Measurements from ENCODE around the gene MCF2L2. TPM values are rescaled to one million over a fixed set of nuclear protein-coding genes. Genes with fewer than 3 reads are reported as not detected.

MCF2L2 gene
- total and polyA plus RNA-seq, 9 of the 15 experiments (the other 6 are each of a cell fraction or from before 2014, with no cell fraction given) = 0.56 to 4.2 (median 3.0) TPM

GRCh38 chr3:183324083-183324482 lies 104.3 kb downstream of the MCF2L2 start:
- no peaks in the 10 kb centered on the region for H3K36me3 ChIP-seq (ENCODE audit: control insufficient read depth, insufficient read depth, low read length)
- intact Hi-C loops (cut with micrococcal nuclease) = no loop called here

More at GRCh38 chr3:183324083-183324482, 104.3 kb downstream of the MCF2L2 start:
- no peaks in the 10 kb centered on the region for H3K9me3 ChIP-seq (replicated peaks; ENCODE audit: control insufficient read depth, insufficient read depth, low read depth, low read length)
- no peak overlapping the region for H3K4me2 ChIP-seq (ENCODE audit: insufficient read depth, low read length)
- ChIA-PET CTCF (ENCODE audit: low intra/inter-chr PET ratio) (no interaction called here), POLR2A (interaction anchor here (1.0 to 1.3 kb wide), 2 partner anchors 10 to 17 kb away, joined by 3 to 4 read pairs; no protein-coding TSS in a partner anchor)
- no peak overlapping the region for H3K9ac ChIP-seq (ENCODE audit: insufficient read depth in 1 of 2, low read depth in 2 of 2, low read length in 2 of 2)
- no TSS peak for BruUV-seq (replicated peaks)
- TF ChIP-seq COPS2 (conservative IDR thresholded peaks at IDR 0.05) = no peak
- no peak for TF ChIP-seq ZNF146 (CRISPR knock-in tag; IDR thresholded peaks at IDR 0.05; ENCODE audit: unreplicated experiment)
- TF ChIP-seq NFYB (IDR thresholded peaks at IDR 0.05; ENCODE audit: extremely low read depth, insufficient read length) = no peak
- TF ChIP-seq, protein P1, sequence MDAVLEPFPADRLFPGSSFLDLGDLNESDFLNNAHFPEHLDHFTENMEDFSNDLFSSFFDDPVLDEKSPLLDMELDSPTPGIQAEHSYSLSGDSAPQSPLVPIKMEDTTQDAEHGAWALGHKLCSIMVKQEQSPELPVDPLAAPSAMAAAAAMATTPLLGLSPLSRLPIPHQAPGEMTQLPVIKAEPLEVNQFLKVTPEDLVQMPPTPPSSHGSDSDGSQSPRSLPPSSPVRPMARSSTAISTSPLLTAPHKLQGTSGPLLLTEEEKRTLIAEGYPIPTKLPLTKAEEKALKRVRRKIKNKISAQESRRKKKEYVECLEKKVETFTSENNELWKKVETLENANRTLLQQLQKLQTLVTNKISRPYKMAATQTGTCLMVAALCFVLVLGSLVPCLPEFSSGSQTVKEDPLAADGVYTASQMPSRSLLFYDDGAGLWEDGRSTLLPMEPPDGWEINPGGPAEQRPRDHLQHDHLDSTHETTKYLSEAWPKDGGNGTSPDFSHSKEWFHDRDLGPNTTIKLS (IDR thresholded peaks at IDR 0.05; ENCODE audit: borderline replicate concordance, low read depth) = no peak
- TF ChIP-seq NELFE (IDR thresholded peaks at IDR 0.05; ENCODE audit: insufficient read depth, insufficient read length) = no peak
- no peak for TF ChIP-seq ARNT (IDR thresholded peaks at IDR 0.05)
- TF ChIP-seq NR4A1 (CRISPR knock-in tag; IDR thresholded peaks at IDR 0.05) = no peak
- TF ChIP-seq NR4A1 (tag; IDR thresholded peaks at IDR 0.05) = no peak
- no peak for TF ChIP-seq ZNF76 (CRISPR knock-in tag; IDR thresholded peaks at IDR 0.05; ENCODE audit: borderline replicate concordance)
- TF ChIP-seq CBX5 (IDR thresholded peaks at IDR 0.05; ENCODE audit: borderline replicate concordance, low read depth) = no peak
- no peak for TF ChIP-seq TRIM28 (IDR thresholded peaks at IDR 0.05)
- TF ChIP-seq RBM39 (optimal IDR thresholded peaks at IDR 0.05; ENCODE audit: low read depth, low read length) = no peak
- no peak for TF ChIP-seq ATF4 (CRISPR knock-in tag; IDR thresholded peaks at IDR 0.05)
- TF ChIP-seq ILF3 (IDR thresholded peaks at IDR 0.05; ENCODE audit: borderline replicate concordance) = no peak
- WGBS (ENCODE audit: insufficient coverage, low coverage, missing lambda C conversion rate) = 80% methylated on average over 5 of the region's 5 CpGs
- H3K4me1 ChIP-seq (replicated peaks in 1 of 2; ENCODE audit: control insufficient read depth in 2 of 2, insufficient read depth in 2 of 2, low read length in 2 of 2) = peaks cover 0 to 5% of the 10 kb centered on the region in 2 experiments; a peak in 2 of 5 replicates
- H3K79me2 ChIP-seq (ENCODE audit: control insufficient read depth, insufficient read depth, low read length) = no peaks in the 10 kb centered on the region
- no peak for FAIRE-seq
- no peaks in the 10 kb centered on the region for H3K27me3 ChIP-seq (ENCODE audit: control insufficient read depth in 2 of 2, insufficient read depth in 2 of 2, low read length in 2 of 2)
- H3K9me1 ChIP-seq (ENCODE audit: control insufficient read depth, insufficient read depth, low read length) = no peaks in the 10 kb centered on the region
- no peaks in the 10 kb centered on the region for H4K20me1 ChIP-seq (replicated peaks; ENCODE audit: control insufficient read depth, insufficient read depth, low read length)
- H2AFZ ChIP-seq (ENCODE audit: low read depth, low read length) = no peak overlapping the region
- DNase-seq (ENCODE audit: extremely low read depth in 1 of 4, low spot score in 3 of 4) = peak in 2 of 4 experiments; percentile 29 to 32
- 0 out of 3 replicates have a peak, but pooled peaks have one; percentile 32 for ATAC-seq
- in situ Hi-C loops (cut with MboI) = no loop called here
- H3K4me3 ChIP-seq = no peak overlapping the region
- no peak overlapping the region for H3K27ac ChIP-seq (ENCODE audit: extremely low read depth, low read depth, low read length)
